CD14-positive monocyte (primary cell): ENCODE data around the gene PIK3R3. TPM values are rescaled to one million over a fixed set of nuclear protein-coding genes. Genes with fewer than 3 reads are reported as not detected.

Experiments
- DNase-seq, 3 donors: peaks; one replicate each; pipeline ENCODE4 v3.0.0-alpha.2; 2011 to 2022
- H2AFZ ChIP-seq: 2 replicates; pipeline ENCODE4 v1.6.0; 2012; ENCODE audit warnings: mild to moderate bottlenecking, low read depth, low read length, inconsistent platforms; ENCODE audit not compliant: insufficient read depth, poor library complexity, severe bottlenecking
- H3K27ac ChIP-seq, 2 donors: 1 replicate in 1 of 2; 2 replicates in 1 of 2; pipeline ENCODE4 v1.5.1; 2012 to 2013; ENCODE audit warnings: low read length in 2 of 2, control low read depth in 1 of 2, inconsistent platforms in 1 of 2, low read depth in 1 of 2, mild to moderate bottlenecking in 1 of 2
- H3K27me3 ChIP-seq, 2 donors: one replicate each; pipeline versions ENCODE4 v1.6.0 to v1.6.1; 2011 to 2013; ENCODE audit warnings: low read length in 2 of 2; ENCODE audit not compliant: control insufficient read depth in 2 of 2, insufficient read depth in 2 of 2
- H3K36me3 ChIP-seq, 2 donors: replicated peaks in 1 of 2; 1 replicate in 1 of 2; 2 replicates in 1 of 2; pipeline versions ENCODE4 v1.5.1 to v1.6.1; 2012 to 2013; ENCODE audit warnings: low read length in 2 of 2, control low read depth in 1 of 2, inconsistent platforms in 1 of 2, mild to moderate bottlenecking in 1 of 2; ENCODE audit not compliant: insufficient read depth in 2 of 2, control insufficient read depth in 1 of 2
- H3K4me1 ChIP-seq, 2 donors: 1 replicate in 1 of 2; 2 replicates in 1 of 2; pipeline versions ENCODE4 v1.5.1 to v1.6.1; 2012 to 2013; ENCODE audit warnings: low read length in 2 of 2, control low read depth in 1 of 2, inconsistent platforms in 1 of 2, mild to moderate bottlenecking in 1 of 2, moderate library complexity in 1 of 2; ENCODE audit not compliant: insufficient read depth in 2 of 2, control insufficient read depth in 1 of 2
- H3K4me2 ChIP-seq: replicated peaks from 2 replicates; pipeline ENCODE3; 2012; ENCODE audit warnings: low read length, moderate library complexity, mild to moderate bottlenecking; ENCODE audit not compliant: poor library complexity, severe bottlenecking; ENCODE audit errors: extremely low read depth
- H3K4me3 ChIP-seq, 3 experiments: fragments of 200-600 bp in 1 of 3; sonication (generic) in 1 of 3; replicated peaks in 1 of 3; 1 replicate in 2 of 3; 2 replicates in 1 of 3; pipeline ENCODE4 v1.5.1; 2011 to 2013; ENCODE audit warnings: low read length in 3 of 3, mild to moderate bottlenecking in 3 of 3, control low read depth in 2 of 3, low read depth in 2 of 3, inconsistent platforms in 1 of 3, moderate library complexity in 1 of 3
- H3K79me2 ChIP-seq: 2 replicates; pipeline ENCODE4 v1.6.0; 2012; ENCODE audit warnings: mild to moderate bottlenecking, control low read depth, inconsistent platforms, low read length, moderate library complexity; ENCODE audit not compliant: insufficient read depth
- H3K9ac ChIP-seq: 2 replicates; pipeline ENCODE4 v1.6.0; 2017; ENCODE audit warnings: low read length, mild to moderate bottlenecking; ENCODE audit not compliant: insufficient read depth, poor library complexity, severe bottlenecking
- H3K9me3 ChIP-seq, 2 donors: replicated peaks in 1 of 2; 1 replicate in 1 of 2; 2 replicates in 1 of 2; pipeline versions ENCODE4 v1.5.1 to v1.6.1; 2012 to 2013; ENCODE audit warnings: low read length in 2 of 2, control low read depth in 1 of 2; ENCODE audit not compliant: control insufficient read depth in 1 of 2, insufficient read depth in 1 of 2
- H4K20me1 ChIP-seq: 2 replicates; pipeline ENCODE4 v1.6.0; 2012; ENCODE audit warnings: mild to moderate bottlenecking, low read length, control low read depth, moderate library complexity; ENCODE audit not compliant: insufficient read depth
- H3K27ac Mint-ChIP-seq, 7 donors: one replicate each; pipeline ENCODE4 v1.8.0; 2020; ENCODE audit warnings: mild to moderate bottlenecking in 7 of 7, mixed read lengths in 7 of 7, moderate library complexity in 6 of 7, inconsistent platforms in 2 of 7
- H3K27me3 Mint-ChIP-seq, 3 donors: one replicate each; pipeline ENCODE4 v1.8.0; 2021 to 2022; ENCODE audit warnings: low read depth in 3 of 3, mild to moderate bottlenecking in 3 of 3, mixed read lengths in 3 of 3, moderate library complexity in 3 of 3, inconsistent platforms in 1 of 3
- H3K36me3 Mint-ChIP-seq, 2 donors: one replicate each; pipeline ENCODE4 v1.8.0; 2020; ENCODE audit warnings: mixed read lengths in 2 of 2, inconsistent platforms in 1 of 2, mild to moderate bottlenecking in 1 of 2
- H3K4me1 Mint-ChIP-seq: one replicate; pipeline ENCODE4 v1.8.0; 2020; ENCODE audit warnings: mild to moderate bottlenecking, mixed read lengths
- H3K4me3 Mint-ChIP-seq, 2 donors: one replicate each; pipeline ENCODE4 v1.8.0; 2020; ENCODE audit warnings: mild to moderate bottlenecking in 2 of 2, mixed read lengths in 2 of 2, moderate library complexity in 1 of 2
- H3K9me3 Mint-ChIP-seq, 7 donors: one replicate each; pipeline ENCODE4 v1.8.0; 2020 to 2022; ENCODE audit warnings: mixed read lengths in 7 of 7, mild to moderate bottlenecking in 6 of 7, moderate library complexity in 6 of 7, inconsistent platforms in 2 of 7
- CTCF ChIP-seq: fragments of 200-600 bp; IDR thresholded peaks from one replicate; pipeline ENCODE4 v1.8.0; 2022; ENCODE audit warnings: antibody characterized with exemption, mild to moderate bottlenecking
- WGBS: methylation state at CpG from one replicate; pipeline ENCODE4 v1.1.5; 2013; ENCODE audit warnings: missing lambda C conversion rate; ENCODE audit not compliant: insufficient coverage; 5-methylcytosine and 5-hydroxymethylcytosine counted together
- intact Hi-C, 2 donors: fragments of 100-400 bp; cut with micrococcal nuclease; formaldehyde crosslinking; loops; one replicate each; pipeline versions ENCODE4 v1.15.0 to v1.15.1; 2023
- polyA plus RNA-seq, 3 donors: library from polyadenylated mRNA; depleted of rRNA in 1 of 3; unstranded in 2 of 3; stranded (reverse) in 1 of 3; fragments of 300-500 nt in 2 of 3; fragments of >200 nt in 1 of 3; fragmentation: Illumina TruSeq in 2 of 3; gene quantifications; 1 replicate in 2 of 3; 2 replicates in 1 of 3; pipeline ENCODE4 v1.2.3, GENCODE V29; 2012 to 2021

PIK3R3 gene
- polyA plus RNA-seq, 3 donors: 0.09 to 0.28 (median 0.17) TPM

DNA sequence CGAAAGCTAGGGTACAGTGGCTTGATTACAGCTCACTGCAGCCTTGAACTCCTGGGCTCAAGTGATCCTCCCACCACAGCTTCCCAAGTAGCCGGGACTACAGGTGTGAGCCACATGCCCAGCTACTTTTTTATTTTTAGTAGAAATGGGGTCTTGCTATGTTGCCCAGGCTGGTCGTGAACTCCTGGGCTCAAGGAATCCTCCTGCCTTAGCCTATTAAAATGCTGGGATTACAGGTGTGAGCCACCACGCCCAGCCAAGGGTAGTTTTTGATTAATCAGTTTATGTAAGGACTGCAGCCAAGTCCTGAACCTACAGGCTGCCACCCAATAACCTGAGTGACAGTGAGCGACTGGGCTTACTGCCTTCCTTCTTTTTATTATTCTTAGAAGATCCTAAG is 88.3 kb downstream of the PIK3R3 start:
- peaks cover 21 to 30% of the 10 kb centered on the region in 2 donors for H3K4me1 ChIP-seq
- H3K36me3 Mint-ChIP-seq: no peaks in the 10 kb centered on the region
- no peaks in the 10 kb centered on the region for H3K27me3 ChIP-seq
- H3K4me3 Mint-ChIP-seq: no peak overlapping the region
- no CpG with 5 or more reads among the region's 5 CpGs for WGBS
- no peaks in the 10 kb centered on the region for H3K79me2 ChIP-seq
- no peak overlapping the region for H2AFZ ChIP-seq
- no peak for TF ChIP-seq CTCF
- no peaks in the 10 kb centered on the region for H4K20me1 ChIP-seq
- no peaks in the 10 kb centered on the region for H3K36me3 ChIP-seq
- H3K27ac Mint-ChIP-seq: no peak overlapping the region
- H3K9ac ChIP-seq: no peak overlapping the region
- no peak overlapping the region for H3K4me3 ChIP-seq
- H3K27me3 Mint-ChIP-seq: peaks cover 0 to 5% (median 1%) of the 10 kb centered on the region in 3 donors
- intact Hi-C loops: no loop called here
- H3K4me2 ChIP-seq: no peak overlapping the region
- H3K27ac ChIP-seq: no peak overlapping the region
- H3K9me3 Mint-ChIP-seq: peaks cover 0 to 2% (median 0%) of the 10 kb centered on the region in 7 donors
- H3K4me1 Mint-ChIP-seq: peaks cover 26% of the 10 kb centered on the region
- H3K9me3 ChIP-seq: no peaks in the 10 kb centered on the region
- no peak for DNase-seq

- Histone ChIP-seq H3K27me3 (no peaks in the 10 kb centered on the region), H3K4me3 (peak overlapping the region in 1 of 3 experiments; percentile 4), H3K4me1 (peaks cover 21 to 30% of the 10 kb centered on the region in 2 donors), H3K36me3 (no peaks in the 10 kb centered on the region), H3K4me2 (peak overlapping the region; percentile 49), H3K79me2 (no peaks in the 10 kb centered on the region), H3K9ac (no peak overlapping the region), H2AFZ (peak overlapping the region; percentile 52), H3K9me3 (no peaks in the 10 kb centered on the region), H4K20me1 (no peaks in the 10 kb centered on the region), H3K27ac (peak overlapping the region in 1 of 2 donors; percentile 9)
- whole genome bisulfite sequencing: 0% methylated on average over 3 of the region's 11 CpGs
- Mint-ChIP-seq H3K4me3 (peak overlapping the region; percentile 12 to 77), H3K4me1 (peaks cover 26% of the 10 kb centered on the region), H3K9me3 (peaks cover 0 to 2% (median 0%) of the 10 kb centered on the region in 7 donors), H3K27me3 (peaks cover 0 to 5% (median 1%) of the 10 kb centered on the region in 3 donors), H3K27ac (peak overlapping the region in 3 of 7 donors; percentile 3 to 68 (median 48)), H3K36me3 (no peaks in the 10 kb centered on the region)
- no peak for TF ChIP-seq CTCF
- peak; percentile 27 to 34 (median 27) for DNase-seq
- intact Hi-C loops: no loop called here
These were observed 88.9 kb downstream of the PIK3R3 start for GRCh38 chr1:46043458-46044017.
